ENCODE results near the gene BRAP. TPM values are rescaled to one million over a fixed set of nuclear protein-coding genes. Genes with fewer than 3 reads are reported as not detected.
"Not testable (repeated sequence)": the region's sequence is repeated elsewhere in the genome, so short reads cannot be mapped to it uniquely, and the experiment has no call there.

The BRAP gene
- total RNA-seq, 1 experiment from 2014 or later, result 25.1 TPM

DNA sequence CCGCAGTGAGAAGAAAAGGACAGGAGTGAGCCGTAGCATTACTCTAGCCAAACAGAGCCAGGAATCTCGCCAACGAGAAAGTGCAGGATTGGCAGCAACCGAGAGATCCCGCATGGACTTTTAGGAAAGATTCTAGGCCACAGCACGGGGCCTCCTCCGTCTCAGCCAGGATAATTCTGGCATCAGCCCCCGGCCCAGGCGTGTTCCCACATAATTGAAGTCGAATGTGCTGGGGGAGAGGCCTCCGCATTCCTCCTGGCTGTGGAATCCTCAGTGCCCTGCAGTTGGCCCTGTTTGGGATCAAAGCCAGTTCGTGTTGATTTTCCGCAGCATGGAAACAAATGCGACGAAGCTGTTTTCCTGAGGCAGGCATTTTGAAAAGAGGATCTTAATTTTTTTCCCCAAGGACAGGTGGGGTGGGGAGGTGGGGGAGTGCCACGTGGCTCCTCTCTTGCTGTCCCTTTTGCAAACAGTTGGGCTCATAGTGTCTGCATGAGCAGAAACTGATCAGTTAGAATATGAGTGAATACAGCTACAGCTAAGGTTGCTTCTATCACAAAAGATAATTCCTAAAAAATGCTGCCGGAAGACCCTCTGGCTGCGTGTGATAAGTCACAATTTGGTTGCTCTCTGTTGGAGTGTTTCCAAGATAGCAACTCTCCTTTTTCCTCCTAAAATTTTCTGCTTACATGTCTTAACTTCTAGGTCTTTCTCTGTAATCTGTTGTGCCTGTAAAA is 49.4 kb downstream of the BRAP start:
- DNase-seq (ENCODE audit: low read depth, low spot score), result no peak
- in situ Hi-C loops (cut with HindIII; ENCODE audit: low pct_unique_long_range_greater_than_20kb, low sequenced_read_pairs), result no loop called here

DNA sequence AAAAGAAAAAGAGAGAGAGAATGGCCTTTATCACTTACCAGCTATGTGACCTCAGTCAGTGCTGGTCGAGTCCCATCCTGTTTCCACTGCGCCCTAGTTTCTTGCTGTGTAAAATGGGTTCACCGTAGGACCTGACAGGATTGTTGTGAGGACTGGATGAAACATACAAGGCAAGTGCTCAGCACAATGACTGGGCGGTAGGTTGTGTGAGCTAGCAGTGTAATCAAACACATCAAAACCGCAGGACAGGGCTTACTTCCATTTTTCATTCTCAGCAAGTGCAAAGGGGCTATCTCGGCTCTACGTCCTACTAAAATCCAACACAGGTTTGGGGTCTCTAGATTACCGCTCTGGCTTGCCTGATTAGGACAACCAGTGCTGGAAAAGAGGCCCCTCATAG is 50.2 kb downstream of the BRAP start:
- no peak for DNase-seq (ENCODE audit: low read depth, low spot score)
- in situ Hi-C loops (cut with HindIII; ENCODE audit: low pct_unique_long_range_greater_than_20kb, low sequenced_read_pairs), result no loop called here

GRCh38 chr12:111628505-111629260 is 57.1 kb downstream of the BRAP start:
- no peak for DNase-seq (ENCODE audit: low read depth, low spot score)
- in situ Hi-C loops (cut with HindIII; ENCODE audit: low pct_unique_long_range_greater_than_20kb, low sequenced_read_pairs), result no loop called here

DNA sequence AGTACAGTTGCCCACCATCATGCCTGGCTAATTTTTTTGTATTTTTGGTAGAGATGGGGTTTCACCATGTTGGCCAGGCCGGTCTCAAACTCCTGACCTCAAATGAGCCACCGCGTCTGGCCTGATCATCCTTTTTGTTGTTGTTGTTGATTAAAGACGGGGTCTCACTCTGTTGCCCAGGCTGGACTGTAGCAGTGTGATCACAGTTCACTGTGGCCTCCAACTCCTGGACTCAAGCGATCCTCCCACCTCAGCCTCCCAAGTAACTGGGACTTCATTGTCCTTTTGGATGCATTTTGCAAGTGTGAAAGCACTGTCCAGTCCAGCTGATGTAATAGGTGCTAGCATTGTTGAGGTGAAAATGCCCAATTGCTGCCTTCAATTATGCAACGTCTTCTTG is 59.5 kb downstream of the BRAP start:
- DNase-seq (ENCODE audit: low read depth, low spot score), result no peak
- in situ Hi-C loops (cut with HindIII; ENCODE audit: low pct_unique_long_range_greater_than_20kb, low sequenced_read_pairs), result no loop called here

DNA sequence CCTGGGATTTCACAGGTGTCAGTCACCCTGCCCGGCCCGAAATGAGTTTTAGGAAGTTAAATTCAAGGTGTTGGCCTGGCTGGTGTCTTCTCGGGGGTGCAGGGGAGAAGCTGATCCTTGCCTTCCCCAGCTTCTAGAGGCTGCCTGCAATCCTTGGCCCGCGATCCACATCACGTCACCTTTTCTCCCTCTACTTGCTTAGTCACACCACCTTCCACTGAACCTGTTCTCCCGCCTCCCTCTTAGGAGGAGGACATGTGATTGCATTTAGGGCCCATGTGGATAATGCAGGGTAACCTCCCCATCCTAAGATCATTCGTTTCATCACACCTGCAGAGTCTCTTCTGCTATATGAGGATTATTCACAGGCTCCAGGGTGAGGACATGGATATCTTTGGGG is 61.2 kb downstream of the BRAP start:
- in situ Hi-C loops (cut with HindIII; ENCODE audit: low pct_unique_long_range_greater_than_20kb, low sequenced_read_pairs), result no loop called here
- DNase-seq (ENCODE audit: low read depth, low spot score), result no peak

DNA sequence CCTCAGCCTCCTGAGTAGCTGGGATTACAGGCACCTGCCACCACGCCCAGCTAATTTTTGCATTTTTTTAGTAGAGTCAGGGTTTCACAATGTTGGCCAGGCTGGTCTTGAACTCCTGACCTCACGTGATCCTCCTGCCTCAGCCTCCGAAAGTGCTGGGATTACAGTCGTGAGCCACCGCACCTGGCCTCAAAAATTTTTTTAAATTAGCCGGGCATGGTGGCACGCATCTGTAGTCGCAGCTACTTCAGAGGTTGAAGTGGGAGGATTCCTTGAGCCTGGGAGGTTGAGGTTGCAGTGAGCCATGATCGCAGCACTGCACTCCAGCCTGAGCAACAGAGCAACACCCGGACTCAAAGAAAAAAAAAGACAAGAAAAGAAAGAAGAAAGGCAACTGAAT is 67.9 kb downstream of the BRAP start:
- in situ Hi-C loops (cut with HindIII; ENCODE audit: low pct_unique_long_range_greater_than_20kb, low sequenced_read_pairs); DNase-seq (ENCODE audit: low read depth, low spot score): not testable (repeated sequence)

GRCh38 chr12:111616177-111616623 is 69.6 kb downstream of the BRAP start:
- DNase-seq (ENCODE audit: low read depth, low spot score), result no peak
- in situ Hi-C loops (cut with HindIII; ENCODE audit: low pct_unique_long_range_greater_than_20kb, low sequenced_read_pairs), result no loop called here

DNA sequence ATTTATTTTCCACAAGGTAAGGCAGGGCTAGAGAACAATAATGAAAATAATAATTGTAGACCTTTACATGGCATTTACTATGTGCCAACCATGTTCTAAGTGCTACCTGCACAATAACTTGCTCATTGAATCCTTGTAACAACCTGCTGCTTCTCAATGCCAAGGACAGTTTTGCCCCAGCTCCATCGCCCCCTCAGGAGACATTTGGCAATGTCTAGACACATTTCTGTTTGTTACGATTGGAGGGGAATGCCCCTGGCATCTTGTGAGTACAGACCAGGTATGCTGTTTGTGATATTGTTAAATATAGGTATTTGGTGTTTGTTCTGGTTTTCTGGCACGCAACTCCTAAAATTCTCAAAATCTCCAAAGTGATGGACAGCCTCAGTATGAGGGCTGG is 78.5 kb downstream of the BRAP start:
- DNase-seq (ENCODE audit: low read depth, low spot score), result peak; percentile 16
- in situ Hi-C loops (cut with HindIII; ENCODE audit: low pct_unique_long_range_greater_than_20kb, low sequenced_read_pairs), result no loop called here

DNA sequence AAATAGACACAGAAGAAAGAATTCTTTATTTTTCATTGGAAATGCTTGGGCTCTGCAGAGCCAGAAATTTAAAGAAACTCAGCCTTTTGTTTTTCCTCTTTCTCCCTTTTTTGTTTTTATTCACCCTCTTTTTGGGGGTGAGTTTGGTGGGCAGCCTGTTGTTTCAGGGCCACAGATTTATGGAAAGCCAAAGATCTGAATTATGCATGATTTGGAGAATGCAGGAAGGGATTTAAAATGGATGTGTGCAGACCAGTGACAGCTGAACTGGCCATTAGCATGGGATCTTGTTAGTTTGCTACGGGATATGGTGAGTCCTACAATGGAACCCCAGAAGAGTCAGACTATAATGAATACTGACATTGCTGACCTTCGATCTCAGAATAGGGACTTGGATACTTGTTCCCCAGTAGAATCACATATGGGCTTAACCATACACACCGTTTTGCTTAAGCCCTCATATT is 79.0 kb downstream of the BRAP start:
- DNase-seq (ENCODE audit: low read depth, low spot score), result no peak
- in situ Hi-C loops (cut with HindIII; ENCODE audit: low pct_unique_long_range_greater_than_20kb, low sequenced_read_pairs), result no loop called here

DNA sequence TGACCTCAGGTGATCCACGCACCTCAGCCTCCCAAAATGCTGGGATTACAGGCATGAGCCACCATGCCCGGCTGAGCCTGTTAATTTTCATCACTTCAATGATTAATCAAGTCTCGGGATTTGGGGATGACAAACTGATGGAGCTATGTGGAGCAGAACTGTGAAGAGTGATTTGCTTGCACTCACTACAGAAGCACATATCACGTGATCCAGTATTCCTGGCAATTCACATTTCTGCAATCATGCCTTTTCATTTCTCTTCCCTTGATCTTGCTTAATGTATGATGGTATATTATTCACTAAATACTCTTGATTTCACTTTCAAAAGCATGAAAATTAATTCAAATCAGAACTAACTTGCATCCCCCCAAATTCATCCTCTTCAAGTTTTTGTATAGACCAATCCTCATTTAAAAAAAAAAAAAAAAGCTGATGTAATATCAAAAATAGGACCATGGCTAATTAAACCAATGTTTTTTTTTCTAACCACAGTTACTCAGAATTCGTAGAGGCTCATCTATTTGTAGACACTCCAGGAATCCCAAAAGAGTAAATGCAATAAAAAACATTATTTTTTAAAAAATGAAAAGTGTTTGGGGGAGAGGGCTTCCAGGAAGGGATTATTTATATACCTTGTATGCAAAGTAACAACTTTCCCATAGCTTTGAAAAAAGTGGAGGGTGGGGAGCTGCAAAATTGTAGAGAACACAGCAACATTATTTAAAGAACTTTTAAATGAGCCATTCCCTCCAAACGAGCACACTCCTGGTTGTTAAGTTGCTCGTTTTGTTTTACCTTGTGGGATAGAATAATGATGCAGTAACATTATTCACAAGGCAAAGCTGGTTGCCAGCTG is 79.6 kb downstream of the BRAP start:
- in situ Hi-C loops (cut with HindIII; ENCODE audit: low pct_unique_long_range_greater_than_20kb, low sequenced_read_pairs), result no loop called here

DNA sequence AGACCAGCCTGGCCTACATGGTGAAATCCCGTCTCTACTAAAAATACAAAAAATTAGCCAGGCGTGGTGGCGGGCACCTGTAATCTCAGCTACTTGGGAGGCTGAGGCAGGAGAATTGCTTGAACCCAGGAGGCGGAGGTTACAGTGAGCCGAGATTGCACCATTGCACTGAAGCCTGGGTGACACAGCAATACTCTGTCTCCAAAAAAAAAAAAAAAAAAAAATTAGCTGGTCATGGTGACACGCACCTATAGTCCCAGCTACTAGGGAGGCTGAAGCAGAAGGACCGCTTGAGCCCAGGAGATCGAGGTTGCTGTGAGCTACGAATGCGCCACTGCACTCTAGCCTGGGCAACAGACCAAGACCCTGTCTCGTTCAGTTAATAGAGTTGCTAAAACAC is 82.9 kb downstream of the BRAP start:
- DNase-seq (ENCODE audit: low read depth, low spot score); in situ Hi-C loops (cut with HindIII; ENCODE audit: low pct_unique_long_range_greater_than_20kb, low sequenced_read_pairs): not testable (repeated sequence)

More for the DNA sequence above, 79.6 kb downstream of the BRAP start:
- DNase-seq (ENCODE audit: low read depth, low spot score), result no peak

GRCh38 chr12:111602348-111602747 is 83.4 kb downstream of the BRAP start:
- in situ Hi-C loops (cut with HindIII; ENCODE audit: low pct_unique_long_range_greater_than_20kb, low sequenced_read_pairs), result no loop called here

DNA sequence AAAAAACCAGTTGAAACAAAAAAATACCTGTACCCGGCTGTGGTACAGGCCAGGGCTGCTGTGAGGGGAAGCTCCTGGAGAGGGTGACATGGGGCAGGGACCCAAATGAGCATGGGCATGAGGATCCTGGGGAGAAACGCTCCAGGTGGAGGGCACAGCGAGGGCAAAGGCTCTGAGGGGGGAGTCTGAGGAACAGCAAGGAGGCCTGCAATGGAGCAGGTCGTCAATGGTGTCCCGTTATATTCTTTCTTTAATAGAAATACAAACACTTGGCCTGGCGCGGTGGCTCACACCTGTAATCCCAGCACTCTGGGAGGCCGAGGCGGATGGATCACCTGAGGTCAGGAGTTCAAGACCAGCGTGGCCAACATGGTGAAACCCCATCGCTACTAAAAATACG is 84.8 kb downstream of the BRAP start:
- DNase-seq (ENCODE audit: low read depth, low spot score); in situ Hi-C loops (cut with HindIII; ENCODE audit: low pct_unique_long_range_greater_than_20kb, low sequenced_read_pairs): not testable (repeated sequence)

More at GRCh38 chr12:111602348-111602747, 83.4 kb downstream of the BRAP start:
- DNase-seq (ENCODE audit: low read depth, low spot score), result no peak

GRCh38 chr12:111600205-111600642 is 85.5 kb downstream of the BRAP start:
- in situ Hi-C loops (cut with HindIII; ENCODE audit: low pct_unique_long_range_greater_than_20kb, low sequenced_read_pairs), result no loop called here
- no peak for DNase-seq (ENCODE audit: low read depth, low spot score)

GRCh38 chr12:111599453-111600204 is 86.1 kb downstream of the BRAP start:
- DNase-seq (ENCODE audit: low read depth, low spot score), result peak; percentile 84
- in situ Hi-C loops (cut with HindIII; ENCODE audit: low pct_unique_long_range_greater_than_20kb, low sequenced_read_pairs), result no loop called here

- in situ Hi-C loops (cut with HindIII; ENCODE audit: low pct_unique_long_range_greater_than_20kb, low sequenced_read_pairs), result no loop called here
- peak; percentile 47 for DNase-seq (ENCODE audit: low read depth, low spot score)
Observed at GRCh38 chr12:111598637-111599452, 86.9 kb downstream of the BRAP start, which contains the start of gene ATXN2. Gene ATXN2, minus strand, starts transcription at chr12:111599315. Its CDS starts 281 bp downstream, at chr12:111599034.

Measured in SK-MEL-5 (cell line).